C4-2B (cell line): ENCODE results near the gene MAP6.

Source experiments
- H3K27ac ChIP-seq: fragments of 450-650 bp; 2 replicates; pipeline ENCODE4 v1.5.1; 2017
- CTCF ChIP-seq: fragments of 450-650 bp; conservative IDR thresholded peaks from 2 replicates; pipeline ENCODE4 v1.5.1; 2017; ENCODE audit warnings: mild to moderate bottlenecking
- ZFX ChIP-seq: fragments of 450-650 bp; IDR thresholded peaks from 2 replicates; pipeline ENCODE4 v1.6.1; 2017

Gene MAP6

GRCh38 chr11:75574698-75575602 is 93.9 kb downstream of the MAP6 start:
- TF ChIP-seq CTCF (no peak), ZFX (no peak)
- H3K27ac ChIP-seq: no peak overlapping the region

DNA sequence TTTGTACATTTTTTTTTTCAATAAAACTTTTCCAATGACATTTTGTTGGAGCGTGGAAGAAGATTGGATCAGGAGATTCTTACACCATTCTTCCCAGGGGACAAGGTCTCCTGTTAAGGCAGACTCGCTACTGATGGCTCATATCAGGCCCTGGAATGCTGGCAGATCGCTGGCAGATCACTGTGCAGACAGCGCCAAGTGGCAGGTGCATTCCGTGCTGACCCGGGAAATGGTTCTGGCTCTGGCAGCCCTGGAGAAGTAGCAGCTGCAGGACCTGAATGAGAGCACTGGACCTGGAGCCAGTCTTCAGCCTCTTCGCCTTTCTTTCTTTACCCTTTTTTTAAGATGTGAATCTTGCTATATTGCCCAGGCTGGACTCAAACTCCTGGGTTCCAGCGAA is 96.1 kb downstream of the MAP6 start:
- TF ChIP-seq ZFX (no peak), CTCF (no peak)
- no peak overlapping the region for H3K27ac ChIP-seq

DNA sequence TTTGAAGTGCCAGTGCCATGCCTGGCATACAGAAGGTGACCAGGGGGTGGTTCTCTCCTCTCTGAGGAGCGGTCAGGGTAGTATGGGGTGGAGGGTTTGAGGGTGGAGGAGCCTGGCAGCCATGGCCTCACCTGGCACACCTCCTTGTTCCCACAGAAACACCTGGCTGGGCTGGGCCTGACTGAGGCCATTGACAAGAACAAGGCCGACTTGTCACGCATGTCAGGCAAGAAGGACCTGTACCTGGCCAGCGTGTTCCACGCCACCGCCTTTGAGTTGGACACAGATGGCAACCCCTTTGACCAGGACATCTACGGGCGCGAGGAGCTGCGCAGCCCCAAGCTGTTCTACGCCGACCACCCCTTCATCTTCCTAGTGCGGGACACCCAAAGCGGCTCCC is 97.2 kb downstream of the MAP6 start:
- TF ChIP-seq CTCF (no peak), ZFX (no peak)
- no peak overlapping the region for H3K27ac ChIP-seq

- TF ChIP-seq CTCF (no peak), ZFX (no peak)
- no peak overlapping the region for H3K27ac ChIP-seq
Observed at GRCh38 chr11:75570559-75571139, 98.2 kb downstream of the MAP6 start.

DNA sequence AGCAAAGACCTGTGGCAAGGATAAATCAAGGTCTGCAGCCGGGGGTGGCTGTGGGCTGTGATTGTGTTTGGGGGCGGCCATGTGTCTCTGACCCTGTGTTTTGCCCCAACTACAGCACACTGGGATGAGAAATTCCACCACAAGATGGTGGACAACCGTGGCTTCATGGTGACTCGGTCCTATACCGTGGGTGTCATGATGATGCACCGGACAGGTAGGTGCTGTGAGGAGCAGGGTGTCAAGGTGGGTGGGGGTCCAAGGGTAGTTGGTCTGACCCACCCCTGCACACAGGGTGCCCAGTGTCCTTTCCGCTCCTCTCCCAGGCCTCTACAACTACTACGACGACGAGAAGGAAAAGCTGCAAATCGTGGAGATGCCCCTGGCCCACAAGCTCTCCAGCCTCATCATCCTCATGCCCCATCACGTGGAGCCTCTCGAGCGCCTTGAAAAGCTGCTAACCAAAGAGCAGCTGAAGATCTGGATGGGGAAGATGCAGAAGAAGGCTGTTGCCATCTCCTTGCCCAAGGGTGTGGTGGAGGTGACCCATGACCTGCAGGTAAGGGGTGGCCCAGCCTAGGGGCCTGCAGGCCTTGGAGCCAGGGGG is 100.1 kb downstream of the MAP6 start:
- no peak for TF ChIP-seq ZFX
- no peak for TF ChIP-seq CTCF
- no peak overlapping the region for H3K27ac ChIP-seq

DNA sequence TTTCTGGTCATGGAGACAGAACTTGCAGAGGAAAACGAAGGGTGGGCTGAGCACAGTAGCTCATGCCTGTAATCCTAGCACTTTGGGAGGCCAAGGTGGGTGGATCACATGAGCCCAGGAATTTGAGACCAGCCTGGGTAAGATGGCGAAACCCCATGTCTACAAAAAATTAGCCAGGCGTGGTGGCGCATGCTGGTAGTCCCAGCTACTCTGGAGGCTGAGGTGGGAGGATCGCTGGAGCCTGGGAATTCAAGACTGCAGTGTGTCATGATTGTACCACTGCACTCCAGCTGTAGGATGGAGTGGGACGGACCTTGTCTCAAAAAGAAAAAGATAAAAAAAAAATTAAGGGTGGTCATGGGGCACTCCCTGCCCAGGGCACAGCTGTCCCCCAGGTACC is 100.9 kb downstream of the MAP6 start:
- no peak overlapping the region for H3K27ac ChIP-seq
- no peak for TF ChIP-seq CTCF
- TF ChIP-seq ZFX: no peak

DNA sequence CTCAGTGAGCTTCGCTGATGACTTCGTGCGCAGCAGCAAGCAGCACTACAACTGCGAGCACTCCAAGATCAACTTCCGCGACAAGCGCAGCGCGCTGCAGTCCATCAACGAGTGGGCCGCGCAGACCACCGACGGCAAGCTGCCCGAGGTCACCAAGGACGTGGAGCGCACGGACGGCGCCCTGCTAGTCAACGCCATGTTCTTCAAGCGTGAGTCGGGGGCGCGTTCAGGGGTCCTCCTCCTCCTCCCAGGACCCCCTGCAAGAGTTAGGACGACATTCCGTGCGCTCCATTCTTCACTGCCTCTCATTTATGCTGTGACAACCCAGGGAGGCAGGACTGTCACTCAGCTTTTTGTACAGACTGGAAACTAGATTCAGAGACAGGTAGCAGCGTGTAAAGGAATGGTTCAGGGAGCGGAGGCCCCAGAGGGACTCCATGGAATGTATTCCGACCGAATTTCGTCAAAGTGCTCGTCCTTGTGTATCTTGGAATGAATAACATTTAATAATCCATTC is 102.0 kb downstream of the MAP6 start:
- TF ChIP-seq CTCF (no peak), ZFX (no peak)
- no peak overlapping the region for H3K27ac ChIP-seq
